Liver (tissue), 9 donors: ENCODE measurements around the gene WFS1. TPM values are rescaled to one million over a fixed set of nuclear protein-coding genes. Genes with fewer than 3 reads are reported as not detected.

ENCODE experiments used
- DNase-seq: peaks from one replicate; pipeline ENCODE4 v3.0.0-alpha.2; 2017; ENCODE audit warnings: low spot score
- H3K27ac ChIP-seq, 2 donors: one replicate each; pipeline ENCODE4 v1.7.0; 2013; ENCODE audit warnings: inconsistent platforms in 2 of 2, low read length in 2 of 2, control low read depth in 1 of 2, low read depth in 1 of 2, mild to moderate bottlenecking in 1 of 2
- H3K27me3 ChIP-seq, 4 donors: one replicate each; pipeline versions ENCODE4 v1.6.1 to v1.7.0; 2013; ENCODE audit warnings: low read length in 3 of 4, inconsistent platforms in 1 of 4, mild to moderate bottlenecking in 1 of 4, moderate library complexity in 1 of 4; ENCODE audit not compliant: control insufficient read depth in 4 of 4, insufficient read depth in 4 of 4
- H3K36me3 ChIP-seq, 4 donors: one replicate each; pipeline versions ENCODE4 v1.6.1 to v1.7.0; 2013; ENCODE audit warnings: low read length in 3 of 4, mild to moderate bottlenecking in 3 of 4, low read depth in 1 of 4, moderate library complexity in 1 of 4; ENCODE audit not compliant: control insufficient read depth in 4 of 4, insufficient read depth in 3 of 4
- H3K4me1 ChIP-seq, 4 donors: one replicate each; pipeline versions ENCODE4 v1.6.1 to v1.7.0; 2013; ENCODE audit warnings: low read length in 3 of 4, mild to moderate bottlenecking in 3 of 4, moderate library complexity in 1 of 4; ENCODE audit not compliant: control insufficient read depth in 4 of 4, insufficient read depth in 4 of 4
- H3K4me3 ChIP-seq, 3 donors: one replicate each; pipeline versions ENCODE4 v1.6.1 to v1.7.0; 2013; ENCODE audit warnings: low read length in 3 of 3, control low read depth in 1 of 3, low read depth in 1 of 3, mild to moderate bottlenecking in 1 of 3
- H3K9ac ChIP-seq, 2 donors: one replicate each; pipeline ENCODE4 v1.7.0; 2013; ENCODE audit warnings: low read length in 2 of 2, mild to moderate bottlenecking in 2 of 2, moderate library complexity in 2 of 2, control low read depth in 1 of 2, low read depth in 1 of 2
- H3K9me3 ChIP-seq, 4 donors: one replicate each; pipeline versions ENCODE4 v1.6.1 to v1.7.0; 2013; ENCODE audit warnings: low read length in 3 of 4; ENCODE audit not compliant: control insufficient read depth in 4 of 4
- EGR1 ChIP-seq, 2 donors: IDR thresholded peaks; 2 replicates each; pipeline ENCODE4 v1.6.1; 2016 to 2018; ENCODE audit warnings: antibody characterized with exemption in 2 of 2, low read depth in 2 of 2
- FOXA1 ChIP-seq: IDR thresholded peaks from 2 replicates; pipeline ENCODE4 v1.6.1; 2016; ENCODE audit warnings: antibody characterized with exemption
- GABPA ChIP-seq, 2 donors: IDR thresholded peaks in 1 of 2; conservative IDR thresholded peaks in 1 of 2; 2 replicates each; pipeline ENCODE4 v1.6.1; 2016; ENCODE audit warnings: antibody characterized with exemption in 2 of 2, mild to moderate bottlenecking in 1 of 2, moderate library complexity in 1 of 2
- HNF4A ChIP-seq, 2 donors: conservative IDR thresholded peaks; 2 replicates each; pipeline ENCODE4 v1.6.1; 2016; ENCODE audit warnings: antibody characterized with exemption in 2 of 2, mild to moderate bottlenecking in 2 of 2
- JUND ChIP-seq, 2 donors: IDR thresholded peaks; 2 replicates each; pipeline ENCODE4 v1.6.1; 2016; ENCODE audit warnings: antibody characterized with exemption in 2 of 2
- NR2F2 ChIP-seq: IDR thresholded peaks from 2 replicates; pipeline ENCODE4 v1.6.1; 2016; ENCODE audit warnings: antibody characterized with exemption
- RXRA ChIP-seq, 2 donors: IDR thresholded peaks; 2 replicates each; pipeline ENCODE4 v1.6.1; 2017 to 2018; ENCODE audit warnings: antibody characterized with exemption in 2 of 2, mild to moderate bottlenecking in 1 of 2
- SP1 ChIP-seq: IDR thresholded peaks from 2 replicates; pipeline ENCODE4 v1.6.1; 2018; ENCODE audit warnings: antibody characterized with exemption, mild to moderate bottlenecking
- TAF1 ChIP-seq: conservative IDR thresholded peaks from 2 replicates; pipeline ENCODE4 v1.6.1; 2016; ENCODE audit warnings: antibody characterized with exemption, mild to moderate bottlenecking
- WGBS: extraction: QIAGEN DNeasy Blood & Tissue Kit; methylation state at CpG from one replicate; pipeline ENCODE4 v1.1.7; 2013; 5-methylcytosine and 5-hydroxymethylcytosine counted together
- polyA plus RNA-seq, 2 donors: library from polyadenylated mRNA; stranded (reverse) in 1 of 2; unstranded in 1 of 2; fragments of 200-250 nt in 1 of 2; fragments of >200 nt in 1 of 2; fragmentation: Nextera tagmentation in 1 of 2; extraction: Ambion mirVana in 1 of 2; gene quantifications; one replicate each; pipeline versions ENCODE4 v1.2.1 to v1.2.3, GENCODE V29; 2013 to 2015
- total RNA-seq, 2 donors: library from RNA; depleted of rRNA; stranded (reverse); fragments of >200 nt; gene quantifications; one replicate each; pipeline ENCODE4 v1.2.3, GENCODE V29; 2014
- TF ChIP-seq, protein P1 (sequence below): IDR thresholded peaks from 2 replicates; pipeline ENCODE4 v1.6.1; 2016; ENCODE audit warnings: antibody characterized with exemption, mild to moderate bottlenecking
- donor health status: healthy.
- donor health status: healthy.
- donor health status: healthy.
- donor health status: healthy.
- donor health status: healthy.

WFS1 gene
- total and polyA plus RNA-seq, 4 donors, result 6.0 to 23.9 (median 13.0) TPM

- TF ChIP-seq, protein P1, sequence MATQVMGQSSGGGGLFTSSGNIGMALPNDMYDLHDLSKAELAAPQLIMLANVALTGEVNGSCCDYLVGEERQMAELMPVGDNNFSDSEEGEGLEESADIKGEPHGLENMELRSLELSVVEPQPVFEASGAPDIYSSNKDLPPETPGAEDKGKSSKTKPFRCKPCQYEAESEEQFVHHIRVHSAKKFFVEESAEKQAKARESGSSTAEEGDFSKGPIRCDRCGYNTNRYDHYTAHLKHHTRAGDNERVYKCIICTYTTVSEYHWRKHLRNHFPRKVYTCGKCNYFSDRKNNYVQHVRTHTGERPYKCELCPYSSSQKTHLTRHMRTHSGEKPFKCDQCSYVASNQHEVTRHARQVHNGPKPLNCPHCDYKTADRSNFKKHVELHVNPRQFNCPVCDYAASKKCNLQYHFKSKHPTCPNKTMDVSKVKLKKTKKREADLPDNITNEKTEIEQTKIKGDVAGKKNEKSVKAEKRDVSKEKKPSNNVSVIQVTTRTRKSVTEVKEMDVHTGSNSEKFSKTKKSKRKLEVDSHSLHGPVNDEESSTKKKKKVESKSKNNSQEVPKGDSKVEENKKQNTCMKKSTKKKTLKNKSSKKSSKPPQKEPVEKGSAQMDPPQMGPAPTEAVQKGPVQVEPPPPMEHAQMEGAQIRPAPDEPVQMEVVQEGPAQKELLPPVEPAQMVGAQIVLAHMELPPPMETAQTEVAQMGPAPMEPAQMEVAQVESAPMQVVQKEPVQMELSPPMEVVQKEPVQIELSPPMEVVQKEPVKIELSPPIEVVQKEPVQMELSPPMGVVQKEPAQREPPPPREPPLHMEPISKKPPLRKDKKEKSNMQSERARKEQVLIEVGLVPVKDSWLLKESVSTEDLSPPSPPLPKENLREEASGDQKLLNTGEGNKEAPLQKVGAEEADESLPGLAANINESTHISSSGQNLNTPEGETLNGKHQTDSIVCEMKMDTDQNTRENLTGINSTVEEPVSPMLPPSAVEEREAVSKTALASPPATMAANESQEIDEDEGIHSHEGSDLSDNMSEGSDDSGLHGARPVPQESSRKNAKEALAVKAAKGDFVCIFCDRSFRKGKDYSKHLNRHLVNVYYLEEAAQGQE, result no peak
Observed at GRCh38 chr4:6290769-6291547, 21.3 kb downstream of the WFS1 start (continued).

GRCh38 chr4:6291784-6292297 lies 22.2 kb downstream of the WFS1 start:
- H3K4me1 ChIP-seq, result no peaks in the 10 kb centered on the region
- H3K9ac ChIP-seq, result no peak overlapping the region
- H3K36me3 ChIP-seq, result peaks cover 0 to 45% (median 3%) of the 10 kb centered on the region in 4 donors
- H3K4me3 ChIP-seq, result no peak overlapping the region
- no peaks in the 10 kb centered on the region for H3K27me3 ChIP-seq
- no peaks in the 10 kb centered on the region for H3K9me3 ChIP-seq
- 84% methylated on average over 21 of the region's 21 CpGs for WGBS
- no peak overlapping the region for H3K27ac ChIP-seq
- TF ChIP-seq EGR1 (IDR thresholded peaks at IDR 0.05; ENCODE audit: low read depth in 2 of 2) (no peak), NR2F2 (peak; percentile 89), HNF4A (conservative IDR thresholded peaks at IDR 0.05) (no peak)
- DNase-seq, result no peak

DNA sequence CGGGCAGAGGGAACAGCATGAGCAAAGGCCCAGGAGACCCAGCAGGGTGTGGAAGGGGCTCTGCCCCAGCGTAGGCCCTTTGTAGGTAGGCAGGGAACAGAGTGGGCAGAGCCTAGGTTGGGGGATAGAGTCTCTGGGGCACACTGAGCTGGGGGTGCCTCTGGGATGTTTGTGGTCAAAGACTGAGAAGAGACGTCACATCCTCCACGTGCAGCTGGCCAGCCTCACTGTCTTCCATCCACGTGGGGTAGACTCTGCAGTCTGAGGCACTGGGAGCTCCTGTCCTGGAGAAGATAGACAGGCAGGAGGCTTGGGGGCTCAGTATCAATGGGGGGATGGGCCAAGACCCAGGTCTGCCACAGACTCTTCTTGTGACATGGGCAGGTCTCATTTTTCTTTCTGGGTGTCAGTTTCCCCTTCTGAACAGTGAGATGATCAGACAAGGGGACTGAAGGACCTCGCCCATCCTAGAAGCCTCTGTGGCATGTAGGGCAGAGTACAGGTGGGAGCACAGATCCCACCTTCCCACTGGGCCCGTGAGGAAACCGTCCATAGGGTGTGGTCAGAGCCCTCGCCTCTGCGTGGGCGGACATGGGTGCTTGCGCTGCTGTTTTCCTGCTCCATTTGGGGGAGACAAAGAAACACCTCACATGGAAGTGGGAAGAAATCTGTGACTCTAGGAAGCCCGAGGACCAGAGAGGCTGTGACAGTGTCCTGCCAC lies 22.9 kb downstream of the WFS1 start:
- Histone ChIP-seq H3K27me3 (no peaks in the 10 kb centered on the region), H3K27ac (no peak overlapping the region), H3K9ac (no peak overlapping the region), H3K4me3 (no peak overlapping the region), H3K36me3 (peaks cover 0 to 44% (median 2%) of the 10 kb centered on the region in 4 donors), H3K4me1 (no peaks in the 10 kb centered on the region), H3K9me3 (no peaks in the 10 kb centered on the region)
- 91% methylated on average over 13 of the region's 13 CpGs for WGBS
- TF ChIP-seq RXRA (IDR thresholded peaks at IDR 0.05), result no peak
- TF ChIP-seq SP1, result no peak
- TF ChIP-seq TAF1, result no peak
- no peak for DNase-seq

GRCh38 chr4:6293097-6293445 lies 23.4 kb downstream of the WFS1 start:
- no peaks in the 10 kb centered on the region for H3K9me3 ChIP-seq
- H3K36me3 ChIP-seq, result peaks cover 0 to 42% (median 2%) of the 10 kb centered on the region in 4 donors
- H3K4me1 ChIP-seq, result no peaks in the 10 kb centered on the region
- no peak for TF ChIP-seq TAF1
- TF ChIP-seq NR2F2, result no peak
- no peak for TF ChIP-seq FOXA1
- TF ChIP-seq EGR1 (IDR thresholded peaks at IDR 0.05; ENCODE audit: low read depth in 2 of 2), result no peak
- no peak for TF ChIP-seq JUND (IDR thresholded peaks at IDR 0.05)
- TF ChIP-seq GABPA (IDR thresholded peaks at IDR 0.05 in 1 of 2, conservative IDR thresholded peaks at IDR 0.05 in 1 of 2), result no peak
- no peaks in the 10 kb centered on the region for H3K27me3 ChIP-seq
- H3K27ac ChIP-seq, result no peak overlapping the region
- no peak overlapping the region for H3K9ac ChIP-seq
- H3K4me3 ChIP-seq, result no peak overlapping the region
- WGBS, result 94% methylated on average over 8 of the region's 8 CpGs
- DNase-seq, result no peak
